Ureter (tissue), 1 donor: ENCODE data around the gene EML4. TPM values are rescaled to one million over a fixed set of nuclear protein-coding genes. Genes with fewer than 3 reads are reported as not detected.

Source experiments
- total RNA-seq: library from RNA; stranded (reverse); gene quantifications from one replicate; pipeline ENCODE4 v1.2.4, GENCODE V29; 2023
- donor health status: DM: yes; HTN: yes; CAD: no.

EML4 gene
- total RNA-seq, 1 donor from 2014 or later = 99.1 TPM

Other genes with a start within 250 kb of the EML4 start
- gene PKDCC, start 121.3 kb upstream of the EML4 start, total RNA-seq = 60.4 TPM
- 89.9 TPM for gene COX7A2L, start 191.9 kb downstream of the EML4 start, total RNA-seq